Adrenal gland (tissue), 5 donors: Measurements from ENCODE around the gene GHRHR.

ENCODE experiments used
- POLR2A ChIP-seq, 2 donors: fragments of 450-650 bp; IDR thresholded peaks; one replicate each; pipeline ENCODE4 v1.6.1; 2017; ENCODE audit warnings: antibody characterized with exemption in 2 of 2, mild to moderate bottlenecking in 2 of 2, moderate library complexity in 1 of 2
- TF ChIP-seq, protein P1 (sequence below), 6 experiments: fragments of 450-650 bp in 4 of 6; fragments of 200-600 bp in 2 of 6; sonication (generic) in 1 of 6; IDR thresholded peaks; 1 replicate in 5 of 6; 2 replicates in 1 of 6; pipeline versions ENCODE4 v1.5.1 to v1.8.0; 2016 to 2021; ENCODE audit warnings: antibody characterized with exemption in 6 of 6, mild to moderate bottlenecking in 2 of 6, moderate library complexity in 1 of 6
- donor health status: DM: no; HTN: no; CAD: no.

DNA sequence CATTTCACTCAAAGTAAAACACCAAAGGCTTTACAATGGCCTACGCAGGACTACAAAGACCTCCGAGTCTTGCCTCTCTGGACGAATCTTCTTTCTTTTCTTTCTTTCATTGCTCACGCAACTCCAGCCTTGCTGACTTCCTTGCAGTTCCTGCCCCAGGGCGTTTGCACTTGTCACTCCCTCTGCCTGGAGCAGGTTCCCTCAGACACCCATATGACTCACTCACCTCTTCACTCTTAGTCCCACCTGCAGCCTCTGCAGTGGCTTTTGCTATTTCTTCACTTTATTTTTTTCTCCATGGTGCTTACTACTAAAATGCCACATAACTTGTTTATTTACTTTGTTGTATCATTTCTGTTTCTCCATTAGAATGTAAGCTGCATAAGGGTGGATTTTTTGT, 33.1 kb downstream of the GHRHR start:
- TF ChIP-seq, protein P1, sequence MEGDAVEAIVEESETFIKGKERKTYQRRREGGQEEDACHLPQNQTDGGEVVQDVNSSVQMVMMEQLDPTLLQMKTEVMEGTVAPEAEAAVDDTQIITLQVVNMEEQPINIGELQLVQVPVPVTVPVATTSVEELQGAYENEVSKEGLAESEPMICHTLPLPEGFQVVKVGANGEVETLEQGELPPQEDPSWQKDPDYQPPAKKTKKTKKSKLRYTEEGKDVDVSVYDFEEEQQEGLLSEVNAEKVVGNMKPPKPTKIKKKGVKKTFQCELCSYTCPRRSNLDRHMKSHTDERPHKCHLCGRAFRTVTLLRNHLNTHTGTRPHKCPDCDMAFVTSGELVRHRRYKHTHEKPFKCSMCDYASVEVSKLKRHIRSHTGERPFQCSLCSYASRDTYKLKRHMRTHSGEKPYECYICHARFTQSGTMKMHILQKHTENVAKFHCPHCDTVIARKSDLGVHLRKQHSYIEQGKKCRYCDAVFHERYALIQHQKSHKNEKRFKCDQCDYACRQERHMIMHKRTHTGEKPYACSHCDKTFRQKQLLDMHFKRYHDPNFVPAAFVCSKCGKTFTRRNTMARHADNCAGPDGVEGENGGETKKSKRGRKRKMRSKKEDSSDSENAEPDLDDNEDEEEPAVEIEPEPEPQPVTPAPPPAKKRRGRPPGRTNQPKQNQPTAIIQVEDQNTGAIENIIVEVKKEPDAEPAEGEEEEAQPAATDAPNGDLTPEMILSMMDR (IDR thresholded peaks at IDR 0.05), result no peak
- TF ChIP-seq POLR2A (IDR thresholded peaks at IDR 0.05), result no peak
